Epithelial cell of prostate (primary cell): ENCODE results near the gene AKT1.
"Not testable (repeated sequence)": the region's sequence is repeated elsewhere in the genome, so short reads cannot be mapped to it uniquely, and the experiment has no call there.

ENCODE experiments used
- DNase-seq: peaks from one replicate; pipeline ENCODE4 v3.0.0-alpha.2; 2011; ENCODE audit warnings: low read depth, low spot score
- H3K27ac ChIP-seq: fragments of 450-650 bp; 2 replicates; pipeline ENCODE4 v1.5.1; 2017; ENCODE audit warnings: mild to moderate bottlenecking

The AKT1 gene

DNA sequence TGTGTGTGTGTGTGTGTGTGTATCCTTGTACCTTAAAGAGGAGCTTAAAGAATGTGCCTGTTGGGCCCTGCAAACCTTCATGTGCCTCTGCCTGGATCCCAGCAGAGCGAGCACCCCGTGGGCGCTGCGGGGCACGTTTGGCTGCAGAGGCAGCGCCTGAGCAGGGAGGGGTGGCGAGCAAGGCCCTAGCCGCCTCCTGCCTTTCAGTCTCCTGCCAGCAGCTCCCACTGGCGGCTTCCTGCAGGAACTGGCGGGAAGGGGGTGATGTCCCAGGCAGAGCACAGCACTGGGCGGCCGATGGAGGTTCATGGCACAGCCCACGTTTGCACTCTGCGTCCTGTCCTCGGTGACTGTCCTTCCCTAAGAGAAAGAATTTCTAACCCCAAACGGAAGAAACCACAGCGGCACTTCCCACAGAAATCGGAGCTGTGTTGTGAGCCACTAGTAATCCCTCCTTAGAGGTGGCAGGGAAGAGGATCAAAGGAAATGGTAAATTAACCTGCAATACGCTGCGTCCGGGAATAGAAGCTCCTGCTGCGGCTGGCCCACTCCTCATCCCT, 25.2 kb upstream of the AKT1 start:
- DNase-seq = no peak
- no peak overlapping the region for H3K27ac ChIP-seq

DNA sequence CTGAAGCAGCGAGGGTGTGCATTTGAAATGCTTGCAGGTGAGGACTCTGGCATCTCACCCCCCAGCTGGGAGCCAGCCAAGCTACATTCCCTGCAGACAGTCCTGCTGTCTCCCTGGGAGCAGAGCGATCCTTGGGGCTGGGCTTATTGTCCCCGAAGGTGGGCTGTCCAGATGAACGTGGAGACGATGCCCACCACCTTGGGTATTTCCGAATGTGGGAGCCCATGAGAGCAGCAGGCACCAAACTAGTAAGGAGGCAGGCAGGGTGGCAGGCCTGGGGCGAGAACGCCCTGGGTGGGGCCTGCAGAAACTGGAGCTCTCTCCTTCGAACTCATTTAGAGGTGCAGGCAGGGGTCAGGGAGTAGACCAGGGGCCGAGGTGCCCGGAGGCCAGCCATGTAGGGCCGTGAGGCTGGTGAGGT, 23.8 kb upstream of the AKT1 start:
- no peak for DNase-seq
- no peak overlapping the region for H3K27ac ChIP-seq

DNA sequence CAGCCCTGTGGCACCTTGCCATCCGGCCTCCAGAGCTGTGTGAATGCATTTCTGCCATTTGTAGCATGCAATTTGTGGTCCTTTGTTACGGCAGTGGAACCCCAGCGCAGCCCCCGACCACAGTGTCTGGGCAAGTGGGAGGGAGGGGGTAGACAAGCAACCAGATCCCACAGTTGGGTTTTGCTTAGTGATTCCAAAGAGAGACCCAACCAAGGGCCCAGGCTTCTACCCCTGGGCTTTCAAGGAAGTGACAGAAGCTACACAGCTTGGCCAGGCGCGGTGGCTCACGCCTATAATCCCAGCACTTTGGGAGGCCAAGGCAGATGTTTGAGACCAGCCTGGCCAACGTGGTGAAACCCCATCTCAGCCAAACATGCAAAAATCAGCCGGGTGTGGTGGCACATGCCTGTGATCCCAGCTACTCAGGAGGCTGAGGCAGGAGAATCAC, 23.2 kb upstream of the AKT1 start:
- no peak overlapping the region for H3K27ac ChIP-seq

DNA sequence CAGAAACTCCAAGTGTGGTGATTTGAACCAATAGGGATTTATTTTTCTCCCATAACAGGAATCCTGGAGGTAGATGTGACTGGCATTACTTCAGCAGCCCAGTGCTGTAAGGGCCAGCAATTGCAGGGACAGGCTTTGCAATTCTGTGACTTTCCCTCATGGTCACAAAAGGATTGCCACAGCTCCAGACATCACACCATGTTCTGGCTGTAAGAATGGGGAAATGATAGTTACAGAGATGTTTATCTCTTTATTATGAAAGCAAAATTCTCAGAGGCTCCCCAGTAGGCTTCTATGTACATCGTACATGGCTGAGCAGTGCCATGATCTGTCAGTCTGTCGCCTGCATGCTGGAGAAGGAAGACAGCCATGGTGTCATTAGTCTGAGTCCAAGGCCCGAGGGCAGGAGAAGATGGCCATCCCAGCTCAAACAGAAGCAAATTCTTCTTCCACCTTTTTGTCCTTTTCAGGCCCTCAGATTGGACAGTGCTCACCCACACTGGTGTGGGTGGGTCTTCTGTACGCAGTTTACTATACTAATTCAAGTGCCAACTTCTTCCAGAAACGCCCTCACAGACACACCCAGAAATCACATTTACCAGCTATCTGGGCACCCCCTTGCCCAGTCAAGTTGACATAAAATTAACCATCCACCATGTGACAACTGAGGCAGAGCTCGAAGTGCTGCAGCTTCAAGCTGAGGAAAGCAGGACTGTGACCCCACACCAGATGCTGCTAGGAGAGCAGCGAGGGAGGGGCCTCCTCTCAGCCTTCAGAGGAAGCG, 22.6 kb upstream of the AKT1 start:
- no peak for DNase-seq
- no peak overlapping the region for H3K27ac ChIP-seq

More for the DNA sequence above, 23.2 kb upstream of the AKT1 start:
- DNase-seq = no peak

DNA sequence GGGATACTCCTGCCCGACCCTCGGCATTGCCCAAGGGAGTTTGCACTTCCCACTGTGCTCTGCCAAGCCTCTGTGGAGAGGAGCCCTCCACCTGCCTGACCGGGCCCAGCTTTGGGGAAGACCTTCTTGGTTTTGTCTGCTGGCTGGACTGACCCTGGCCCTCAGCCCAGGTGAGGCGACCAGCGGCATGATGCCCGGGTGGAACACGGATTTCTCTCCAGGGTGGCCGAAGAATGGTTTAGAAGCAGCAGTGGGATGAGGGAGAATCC, 21.0 kb upstream of the AKT1 start:
- peak overlapping the region; percentile 78 for H3K27ac ChIP-seq
- DNase-seq = no peak

DNA sequence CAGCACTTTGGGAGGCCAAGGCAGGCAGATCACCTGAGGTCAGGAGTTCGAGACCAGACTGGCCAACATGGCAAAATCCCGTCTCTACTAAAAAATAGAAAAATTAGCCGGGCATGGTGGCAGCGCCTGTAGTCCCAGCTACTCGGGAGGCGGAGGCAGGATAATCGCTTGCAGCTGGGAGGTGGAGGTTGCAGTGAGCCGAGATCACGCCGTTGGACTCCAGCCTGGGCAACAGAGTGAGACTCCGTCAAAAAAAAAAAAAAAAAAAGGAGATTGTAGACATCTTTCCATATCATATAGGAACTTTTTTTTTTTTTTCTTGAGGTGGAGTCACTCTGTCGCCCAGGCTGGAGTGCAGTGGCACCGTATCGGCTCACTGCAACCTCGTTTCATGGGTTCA, 19.2 kb upstream of the AKT1 start:
- H3K27ac ChIP-seq = peak overlapping the region; percentile 78
- not testable (repeated sequence) for DNase-seq

DNA sequence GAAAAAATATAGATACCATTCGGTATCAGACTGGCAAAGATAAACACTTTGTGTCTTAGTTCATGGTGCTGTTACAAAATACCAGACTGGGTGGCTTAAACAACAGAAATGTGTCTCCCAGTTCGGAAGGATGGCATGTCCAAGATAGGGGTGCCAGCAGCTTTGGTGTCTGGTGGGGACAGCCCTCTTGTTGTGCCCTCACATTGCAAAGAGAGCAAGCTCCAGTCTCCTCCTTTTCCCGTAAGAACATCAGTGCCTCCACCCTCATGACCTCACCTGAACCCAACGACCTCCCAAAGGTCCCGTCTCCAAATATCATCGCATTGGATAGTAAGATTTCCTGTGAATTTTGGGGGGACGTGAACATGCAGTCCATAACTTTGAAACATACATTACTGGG, 17.7 kb upstream of the AKT1 start:
- DNase-seq = no peak
- no peak overlapping the region for H3K27ac ChIP-seq

DNA sequence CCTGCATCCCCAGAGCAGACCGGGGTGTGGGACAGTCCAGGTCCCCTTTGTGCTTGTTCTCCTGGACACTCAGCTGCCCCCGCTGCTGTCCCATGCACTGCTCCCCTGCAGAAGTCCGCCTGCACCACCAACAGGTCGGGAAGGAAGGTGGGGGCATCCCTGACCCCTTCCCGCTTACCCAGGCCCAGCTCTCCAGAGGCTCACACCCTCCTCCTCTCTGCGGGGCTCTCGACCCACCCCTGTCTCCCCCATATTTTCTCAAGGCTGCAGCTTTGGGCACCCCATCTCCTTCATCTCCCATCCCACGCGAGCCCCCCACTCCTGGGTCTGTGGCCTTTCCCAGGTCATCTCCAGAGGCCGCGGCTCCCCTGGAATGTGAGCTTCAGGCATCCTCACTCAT, 14.8 kb upstream of the AKT1 start:
- H3K27ac ChIP-seq = no peak overlapping the region
- no peak for DNase-seq

DNA sequence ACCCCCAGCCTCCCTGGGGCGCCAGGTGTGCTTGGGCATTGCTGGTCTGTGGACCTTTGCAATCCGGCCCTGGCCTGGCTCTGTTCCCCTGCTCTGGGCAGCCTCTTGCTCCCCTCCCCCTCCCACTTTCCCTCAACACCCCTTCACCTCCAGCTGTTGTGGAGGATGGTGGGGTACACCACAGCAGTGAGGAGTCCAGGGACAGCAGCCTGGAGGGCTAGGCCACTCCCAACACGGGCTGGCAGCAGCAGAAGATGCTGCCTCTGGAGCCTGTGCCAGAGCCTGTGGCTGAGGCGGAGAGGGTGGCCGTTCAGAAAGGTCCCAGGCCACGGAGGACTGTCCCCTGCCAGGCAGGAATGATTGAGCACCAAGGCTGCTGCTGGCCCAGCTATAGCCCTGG, 12.9 kb upstream of the AKT1 start:
- no peak for DNase-seq
- H3K27ac ChIP-seq = no peak overlapping the region

DNA sequence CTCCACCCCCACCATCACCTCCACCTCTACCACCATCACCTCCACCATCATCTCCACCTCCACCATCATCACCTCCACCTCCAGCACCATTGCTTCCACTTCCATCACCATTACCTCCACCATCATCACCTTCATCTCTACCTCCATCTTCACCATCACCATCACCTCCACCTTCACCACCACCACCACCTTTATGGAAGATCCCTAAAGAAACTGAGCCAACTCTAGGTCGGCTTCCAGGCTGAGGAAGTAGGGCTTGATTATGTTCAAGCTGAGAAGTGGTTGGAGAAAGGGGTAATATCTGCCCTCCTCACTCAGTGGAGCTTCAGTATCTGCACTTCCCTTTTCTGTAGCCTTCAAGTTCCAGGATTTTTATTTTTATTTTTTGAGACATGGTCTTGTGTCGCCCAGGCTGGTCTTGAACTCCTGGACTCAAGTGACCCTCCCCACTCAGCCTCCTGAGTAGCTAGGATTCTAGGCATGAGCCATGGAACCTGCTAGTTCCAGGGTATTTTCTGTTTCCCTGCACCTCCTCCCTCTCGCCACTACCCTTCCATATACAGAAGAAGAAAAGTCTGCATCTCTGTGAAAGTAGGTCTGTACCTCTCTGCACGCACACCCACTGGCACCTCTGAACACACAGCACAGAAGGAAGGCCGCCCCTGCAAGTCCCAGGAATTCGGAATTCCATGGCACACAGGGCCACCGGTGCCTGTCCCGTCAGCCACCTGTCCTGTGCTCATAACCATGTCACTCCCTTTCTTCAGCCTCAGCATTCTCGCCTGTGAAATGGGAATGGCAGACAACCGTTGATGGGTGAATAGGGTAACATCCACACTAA, 11.3 kb upstream of the AKT1 start:
- DNase-seq = no peak
- no peak overlapping the region for H3K27ac ChIP-seq

DNA sequence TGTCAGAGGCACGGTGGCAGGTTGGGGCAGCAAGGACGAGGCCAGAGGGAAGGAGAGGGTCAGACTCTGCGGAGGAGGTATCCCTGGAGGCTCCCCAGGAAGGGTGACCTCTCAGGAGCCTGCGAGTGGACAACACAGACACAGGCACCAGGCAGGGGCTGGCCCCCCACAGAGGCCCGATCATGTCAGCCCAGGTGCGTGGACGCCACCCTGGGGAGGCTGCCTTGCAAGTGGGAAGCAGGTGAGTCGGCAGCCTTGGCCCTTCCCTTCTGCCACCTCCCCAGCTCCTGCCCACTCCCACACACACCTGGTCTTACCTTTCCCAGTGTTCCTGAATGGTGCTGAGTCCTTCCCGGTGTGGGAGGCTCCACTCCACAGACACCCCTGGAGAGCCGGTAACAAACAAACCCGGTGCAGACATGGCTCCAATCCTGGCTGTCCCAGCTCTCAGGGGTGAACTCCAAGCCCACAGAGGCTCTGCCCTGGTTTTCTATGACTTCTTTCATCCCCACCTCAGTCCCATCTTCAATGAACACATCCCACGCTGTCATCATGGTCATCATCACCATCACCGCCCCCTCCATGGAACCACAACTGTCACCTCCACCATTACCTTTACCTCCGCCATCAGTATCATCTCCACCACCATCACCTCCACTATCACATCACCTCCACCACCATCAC, 10.5 kb upstream of the AKT1 start:
- H3K27ac ChIP-seq = no peak overlapping the region
- no peak for DNase-seq

DNA sequence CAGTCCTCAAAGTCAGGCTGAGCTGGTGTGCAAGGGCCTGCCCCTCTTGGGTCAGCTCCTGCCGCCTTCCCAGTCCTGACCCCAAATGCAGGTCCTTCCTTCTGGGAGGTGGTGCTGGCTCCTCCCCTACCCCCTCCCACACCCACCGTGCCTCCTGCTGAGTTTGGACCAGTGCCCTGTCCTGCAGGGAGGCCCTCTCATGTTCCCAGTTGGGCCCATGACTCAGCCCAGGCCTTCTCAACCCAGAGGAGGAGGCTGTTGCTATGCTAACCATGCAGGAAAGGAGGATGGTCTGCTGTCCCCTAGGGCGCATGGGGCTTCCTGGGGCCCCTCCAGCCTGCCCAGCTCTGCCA, 9.8 kb upstream of the AKT1 start:
- no peak overlapping the region for H3K27ac ChIP-seq
- DNase-seq = no peak

DNA sequence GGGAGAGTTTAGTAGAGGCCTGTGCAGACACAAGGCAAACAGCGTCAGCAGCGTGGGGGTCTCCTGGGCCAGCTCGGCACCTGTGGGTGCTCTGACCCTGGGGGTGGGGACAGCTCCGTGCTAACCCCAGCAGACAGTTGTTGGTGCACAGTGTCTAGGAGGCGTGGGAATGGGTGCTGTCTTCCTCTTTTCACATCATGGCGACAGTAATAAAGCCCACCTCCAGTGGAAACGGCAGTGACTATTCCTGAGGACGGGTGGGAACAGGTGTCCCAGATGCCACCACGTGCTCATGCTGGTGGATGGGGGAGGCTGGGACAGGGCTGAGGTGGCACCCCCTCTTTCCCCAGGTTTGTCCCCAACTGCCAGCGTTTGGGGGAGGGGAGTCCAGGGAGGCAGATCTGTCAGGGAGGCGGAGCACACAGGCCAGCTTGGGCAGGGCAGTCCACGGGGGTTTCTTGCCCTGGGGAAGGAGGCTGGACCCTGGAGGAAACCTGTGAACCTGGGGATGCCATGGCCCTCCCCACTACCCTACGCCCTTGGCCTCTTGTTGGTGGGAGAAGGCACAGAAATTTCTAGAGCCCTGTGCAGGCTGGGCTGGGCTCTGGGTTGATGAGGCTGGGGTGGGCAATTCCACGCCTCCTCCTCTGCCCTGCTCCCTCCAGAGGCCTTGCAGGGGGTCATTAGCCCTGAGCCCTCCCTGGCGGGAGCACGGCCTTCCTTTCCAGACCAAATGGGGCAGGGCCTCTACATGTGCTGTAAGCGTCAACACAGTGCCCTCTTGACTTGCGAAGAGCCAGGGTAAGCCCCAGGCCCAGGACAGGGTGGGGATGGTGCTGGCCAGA, 9.2 kb upstream of the AKT1 start:
- H3K27ac ChIP-seq = no peak overlapping the region
- DNase-seq = no peak

DNA sequence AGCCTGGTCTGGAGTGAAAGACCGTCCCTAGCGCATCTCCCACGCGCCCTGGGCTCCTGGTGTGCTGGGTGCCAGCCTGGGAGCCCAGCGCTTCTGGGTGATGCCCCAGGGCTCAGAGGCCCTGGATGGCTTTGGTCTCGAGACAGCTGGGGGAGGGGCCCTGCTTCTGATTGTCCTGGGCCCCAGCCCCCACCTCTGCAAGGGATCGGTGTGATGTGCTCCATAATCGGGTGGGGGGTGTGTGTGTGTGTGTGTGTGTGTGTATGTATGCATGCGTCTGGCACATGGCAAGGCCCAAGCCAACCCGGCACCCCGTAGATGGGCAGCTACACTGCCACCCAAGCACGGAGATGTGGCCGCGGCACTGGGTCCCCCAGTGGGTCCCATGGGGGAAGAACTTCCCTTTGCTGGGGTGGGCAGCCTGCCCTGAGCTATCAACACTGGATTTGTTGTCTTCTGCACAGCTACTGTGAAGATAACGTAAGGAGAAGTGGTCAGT, 8.4 kb upstream of the AKT1 start:
- no peak overlapping the region for H3K27ac ChIP-seq
- no peak for DNase-seq

DNA sequence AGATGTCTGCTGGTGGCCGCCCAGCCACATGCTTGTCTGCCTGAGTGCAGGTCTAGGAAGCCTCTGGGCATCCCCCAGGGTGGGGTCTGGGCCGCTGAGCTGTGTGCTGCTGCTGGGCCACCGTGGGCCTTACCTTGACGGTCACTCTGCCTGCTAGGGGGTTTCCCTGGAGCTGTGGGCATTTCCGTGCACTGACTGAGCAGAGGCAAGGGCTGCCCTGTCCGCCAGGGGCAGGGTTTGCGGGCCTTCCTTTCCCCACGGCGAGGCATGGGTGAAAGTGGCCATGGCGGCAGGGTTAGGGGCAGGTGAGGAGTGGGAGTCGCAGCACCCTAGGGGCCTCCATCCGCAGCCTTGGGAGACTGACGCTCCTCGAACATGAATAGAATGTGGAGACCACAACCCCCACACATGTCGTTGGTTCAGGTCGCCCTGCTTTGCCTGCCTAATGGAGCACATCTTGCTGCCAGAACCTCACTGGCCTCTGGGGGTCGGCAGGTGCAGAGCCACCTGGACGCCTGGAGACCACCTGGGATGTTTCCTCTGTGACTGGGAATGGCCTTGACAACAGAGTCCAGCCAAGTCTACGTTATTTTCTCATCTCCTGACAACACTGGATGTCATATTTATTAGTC, 7.8 kb upstream of the AKT1 start:
- no peak overlapping the region for H3K27ac ChIP-seq
- no peak for DNase-seq

DNA sequence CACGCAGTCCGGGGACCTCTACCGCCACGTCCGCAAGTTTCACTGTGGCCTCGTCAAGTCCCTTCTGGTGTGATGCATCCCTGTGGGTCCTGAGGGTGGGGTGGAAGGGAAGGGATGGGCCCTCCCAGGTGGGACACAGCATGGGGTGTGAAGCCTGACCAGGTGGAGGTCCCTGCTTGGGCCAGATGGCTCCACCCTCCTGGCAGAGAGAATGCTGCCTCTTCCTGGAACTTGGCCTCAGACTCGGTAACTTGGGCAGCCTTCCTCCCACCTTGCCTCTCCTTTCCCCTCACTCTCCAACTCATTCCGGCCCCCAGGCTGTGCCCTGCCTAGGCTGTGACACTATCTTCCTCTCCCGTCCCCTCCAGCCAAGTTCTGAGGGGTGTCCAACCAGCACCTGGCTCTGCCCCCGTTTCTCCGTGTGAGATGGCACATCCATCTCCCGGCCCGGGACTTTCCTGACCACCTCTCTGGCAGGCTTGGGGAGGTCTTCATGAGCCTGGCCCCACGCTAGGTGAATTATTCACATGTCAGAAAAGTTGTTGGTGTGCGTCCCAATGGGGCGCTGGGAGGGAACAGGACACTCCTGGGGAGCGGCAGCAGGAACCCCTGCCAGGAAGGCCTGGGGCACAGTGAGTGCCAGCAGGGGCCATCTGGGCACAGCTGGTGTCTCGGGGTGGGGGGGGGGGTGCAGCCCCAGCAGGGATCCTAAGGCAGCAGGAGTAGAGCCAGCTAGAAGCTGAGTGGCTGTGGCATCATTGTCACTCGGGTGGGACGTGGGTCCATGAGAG, 7.0 kb upstream of the AKT1 start:
- no peak for DNase-seq

DNA sequence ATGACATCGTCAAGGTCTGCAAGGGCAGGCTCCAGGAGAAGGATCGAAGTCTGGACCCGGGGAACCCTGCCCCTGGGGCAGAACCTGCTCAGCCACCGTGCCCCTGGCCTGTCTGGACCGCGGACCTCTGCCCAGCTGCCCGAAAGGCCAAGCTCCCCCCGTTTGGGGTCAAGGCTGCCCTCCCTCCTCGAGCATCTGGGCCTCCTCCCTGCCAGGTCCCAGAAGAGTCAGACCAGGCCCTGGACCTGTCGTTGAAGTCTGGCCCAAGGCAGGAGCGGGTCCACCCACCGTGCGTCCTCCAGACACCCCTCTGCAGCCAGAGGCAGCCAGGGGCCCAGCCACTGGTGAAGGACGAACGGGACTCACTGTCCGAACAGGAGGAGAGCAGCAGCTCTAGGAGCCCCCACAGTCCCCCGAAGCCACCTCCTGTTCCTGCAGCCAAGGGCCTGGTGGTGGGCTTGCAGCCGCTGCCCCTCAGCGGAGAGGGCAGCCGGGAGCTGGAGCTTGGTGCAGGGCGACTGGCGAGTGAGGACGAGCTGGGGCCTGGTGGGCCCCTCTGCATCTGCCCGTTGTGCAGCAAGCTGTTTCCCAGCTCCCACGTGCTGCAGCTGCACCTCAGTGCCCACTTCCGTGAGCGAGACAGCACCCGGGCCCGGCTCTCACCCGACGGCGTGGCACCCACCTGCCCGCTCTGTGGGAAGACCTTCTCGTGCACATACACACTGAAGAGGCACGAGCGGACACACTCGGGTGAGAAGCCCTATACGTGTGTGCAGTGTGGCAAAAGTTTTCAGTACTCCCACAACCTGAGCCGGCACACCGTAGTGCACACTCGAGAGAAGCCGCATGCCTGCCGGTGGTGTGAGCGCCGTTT, 6.2 kb upstream of the AKT1 start:
- no peak overlapping the region for H3K27ac ChIP-seq
- no peak for DNase-seq

More for the DNA sequence above, 7.0 kb upstream of the AKT1 start:
- H3K27ac ChIP-seq = no peak overlapping the region
